HG03354 (cell line): Measurements from ENCODE around the gene SLMAP.

ENCODE experiments used
- ATAC-seq: cut with Tn5 transposase; IDR thresholded peaks from one replicate; pipeline ENCODE4 v1.9.1; 2021; ENCODE audit warnings: mild to moderate bottlenecking; ENCODE audit not compliant: unreplicated experiment, poor library complexity, severe bottlenecking

Gene SLMAP

GRCh38 chr3:57952208-57952631 lies 196.1 kb downstream of the SLMAP start:
- ATAC-seq: no peak

- ATAC-seq: no peak
These were observed 196.5 kb downstream of the SLMAP start for GRCh38 chr3:57952651-57953050.

GRCh38 chr3:57953576-57953975 lies 197.5 kb downstream of the SLMAP start:
- ATAC-seq: no peak

GRCh38 chr3:57956119-57956832 lies 200.2 kb downstream of the SLMAP start:
- ATAC-seq: no peak

GRCh38 chr3:57956833-57957174 lies 200.7 kb downstream of the SLMAP start:
- ATAC-seq: no peak

- no peak for ATAC-seq
These were observed 201.7 kb downstream of the SLMAP start for GRCh38 chr3:57957824-57958223.

- ATAC-seq: peak; percentile 31
These were observed 202.7 kb downstream of the SLMAP start for GRCh38 chr3:57958642-57959422.

- ATAC-seq: peak; percentile 37
These were observed 203.5 kb downstream of the SLMAP start for GRCh38 chr3:57959423-57960173.

- ATAC-seq: peak; percentile 8
These were observed 204.0 kb downstream of the SLMAP start for GRCh38 chr3:57960174-57960505.

GRCh38 chr3:57961177-57961827 lies 205.2 kb downstream of the SLMAP start:
- ATAC-seq: no peak

- ATAC-seq: no peak
These were observed 205.8 kb downstream of the SLMAP start for GRCh38 chr3:57961828-57962447.

- no peak for ATAC-seq
These were observed 206.3 kb downstream of the SLMAP start for GRCh38 chr3:57962448-57962834.

- no peak for ATAC-seq
These were observed 207.8 kb downstream of the SLMAP start for GRCh38 chr3:57963811-57964346.

GRCh38 chr3:57966829-57967228 lies 210.7 kb downstream of the SLMAP start:
- no peak for ATAC-seq

- ATAC-seq: no peak
These were observed 211.5 kb downstream of the SLMAP start for GRCh38 chr3:57967590-57967989.

GRCh38 chr3:57968501-57968900 lies 212.4 kb downstream of the SLMAP start:
- ATAC-seq: no peak

GRCh38 chr3:57971975-57972374 lies 215.9 kb downstream of the SLMAP start:
- no peak for ATAC-seq

- no peak for ATAC-seq
These were observed 216.5 kb downstream of the SLMAP start for GRCh38 chr3:57972531-57973111.
